Measurements from ENCODE around the gene PIH1D1.

PIH1D1 gene

GRCh38 chr19:49425922-49426592 is 25.6 kb downstream of the PIH1D1 start:
- no peak overlapping the region for H3K4me3 Mint-ChIP-seq
- no peaks in the 10 kb centered on the region for H3K9me3 Mint-ChIP-seq
- H3K27ac Mint-ChIP-seq: no peak overlapping the region
- peaks cover 89% of the 10 kb centered on the region for H3K27me3 Mint-ChIP-seq
- no peaks in the 10 kb centered on the region for H3K36me3 Mint-ChIP-seq (ENCODE audit: low read depth)
- peaks cover 50% of the 10 kb centered on the region for H3K4me1 Mint-ChIP-seq (ENCODE audit: low read depth)

GRCh38 chr19:49425178-49425577 is 26.4 kb downstream of the PIH1D1 start, which contains the start of gene GFY:
Gene GFY (plus strand): TSS chr19:49425388. CDS start chr19:49426431, 1,043 bp downstream.
- Mint-ChIP-seq H3K4me3 (no peak within 1 kb of the TSS), H3K27me3 (peaks cover 91% of the 10 kb centered on the region), H3K27ac (no peak within 1 kb of the TSS), H3K36me3 (ENCODE audit: low read depth) (no peaks in the 10 kb centered on the region), H3K9me3 (no peaks in the 10 kb centered on the region), H3K4me1 (ENCODE audit: low read depth) (peaks cover 57% of the 10 kb centered on the region)

- Mint-ChIP-seq H3K36me3 (ENCODE audit: low read depth) (no peaks in the 10 kb centered on the region), H3K9me3 (no peaks in the 10 kb centered on the region), H3K27me3 (peaks cover 93% of the 10 kb centered on the region), H3K4me1 (ENCODE audit: low read depth) (peaks cover 57% of the 10 kb centered on the region), H3K4me3 (peak overlapping the region; percentile 42), H3K27ac (no peak overlapping the region)
Observed at GRCh38 chr19:49423985-49424303, 27.7 kb downstream of the PIH1D1 start.

- H3K27me3 Mint-ChIP-seq: peaks cover 92% of the 10 kb centered on the region
- no peaks in the 10 kb centered on the region for H3K9me3 Mint-ChIP-seq
- peaks cover 52% of the 10 kb centered on the region for H3K4me1 Mint-ChIP-seq (ENCODE audit: low read depth)
- no peaks in the 10 kb centered on the region for H3K36me3 Mint-ChIP-seq (ENCODE audit: low read depth)
- peak within 1 kb of the TSS; percentile 63 for H3K4me3 Mint-ChIP-seq
- no peak within 1 kb of the TSS for H3K27ac Mint-ChIP-seq
Observed at GRCh38 chr19:49423071-49423984, 28.3 kb downstream of the PIH1D1 start, which contains the start of gene PTH2. Gene PTH2 (minus strand): TSS chr19:49423441. CDS start chr19:49423339, 102 bp downstream.

GRCh38 chr19:49422407-49423070 is 29.1 kb downstream of the PIH1D1 start:
- no peaks in the 10 kb centered on the region for H3K36me3 Mint-ChIP-seq (ENCODE audit: low read depth)
- no peak overlapping the region for H3K27ac Mint-ChIP-seq
- peaks cover 89% of the 10 kb centered on the region for H3K27me3 Mint-ChIP-seq
- no peaks in the 10 kb centered on the region for H3K9me3 Mint-ChIP-seq
- peak overlapping the region; percentile 63 for H3K4me3 Mint-ChIP-seq
- peaks cover 46% of the 10 kb centered on the region for H3K4me1 Mint-ChIP-seq (ENCODE audit: low read depth)

GRCh38 chr19:49421878-49422202 is 29.8 kb downstream of the PIH1D1 start:
- Mint-ChIP-seq H3K36me3 (ENCODE audit: low read depth) (no peaks in the 10 kb centered on the region), H3K4me3 (peak overlapping the region; percentile 47), H3K27me3 (peaks cover 87% of the 10 kb centered on the region), H3K4me1 (ENCODE audit: low read depth) (peaks cover 41% of the 10 kb centered on the region), H3K9me3 (no peaks in the 10 kb centered on the region), H3K27ac (no peak overlapping the region)

GRCh38 chr19:49421039-49421877 is 30.4 kb downstream of the PIH1D1 start:
- peak overlapping the region; percentile 47 for H3K4me3 Mint-ChIP-seq
- peaks cover 81% of the 10 kb centered on the region for H3K27me3 Mint-ChIP-seq
- H3K4me1 Mint-ChIP-seq (ENCODE audit: low read depth): peaks cover 35% of the 10 kb centered on the region
- no peaks in the 10 kb centered on the region for H3K36me3 Mint-ChIP-seq (ENCODE audit: low read depth)
- no peaks in the 10 kb centered on the region for H3K9me3 Mint-ChIP-seq
- H3K27ac Mint-ChIP-seq: no peak overlapping the region

GRCh38 chr19:49420227-49420626 is 31.4 kb downstream of the PIH1D1 start:
- Mint-ChIP-seq H3K9me3 (no peaks in the 10 kb centered on the region), H3K4me1 (ENCODE audit: low read depth) (peaks cover 34% of the 10 kb centered on the region), H3K27ac (no peak overlapping the region), H3K36me3 (ENCODE audit: low read depth) (no peaks in the 10 kb centered on the region), H3K4me3 (no peak overlapping the region), H3K27me3 (peaks cover 70% of the 10 kb centered on the region)

GRCh38 chr19:49419173-49419572 is 32.4 kb downstream of the PIH1D1 start:
- Mint-ChIP-seq H3K36me3 (ENCODE audit: low read depth) (no peaks in the 10 kb centered on the region), H3K27me3 (peaks cover 60% of the 10 kb centered on the region), H3K27ac (no peak overlapping the region), H3K9me3 (no peaks in the 10 kb centered on the region), H3K4me3 (no peak overlapping the region), H3K4me1 (ENCODE audit: low read depth) (peaks cover 32% of the 10 kb centered on the region)

GRCh38 chr19:49418511-49418910 is 33.1 kb downstream of the PIH1D1 start:
- Mint-ChIP-seq H3K27ac (no peak overlapping the region), H3K4me1 (ENCODE audit: low read depth) (peaks cover 26% of the 10 kb centered on the region), H3K4me3 (no peak overlapping the region), H3K27me3 (peaks cover 53% of the 10 kb centered on the region), H3K36me3 (ENCODE audit: low read depth) (no peaks in the 10 kb centered on the region), H3K9me3 (no peaks in the 10 kb centered on the region)

- Mint-ChIP-seq H3K27me3 (peaks cover 44% of the 10 kb centered on the region), H3K9me3 (no peaks in the 10 kb centered on the region), H3K36me3 (ENCODE audit: low read depth) (no peaks in the 10 kb centered on the region), H3K4me1 (ENCODE audit: low read depth) (peaks cover 17% of the 10 kb centered on the region), H3K4me3 (no peak overlapping the region), H3K27ac (no peak overlapping the region)
Observed at GRCh38 chr19:49417088-49417487, 34.5 kb downstream of the PIH1D1 start.

GRCh38 chr19:49415810-49416200 is 35.8 kb downstream of the PIH1D1 start:
- no peak overlapping the region for H3K4me3 Mint-ChIP-seq
- no peak overlapping the region for H3K27ac Mint-ChIP-seq

GRCh38 chr19:49415102-49415809 is 36.4 kb downstream of the PIH1D1 start:
- H3K9me3 Mint-ChIP-seq: no peaks in the 10 kb centered on the region
- no peaks in the 10 kb centered on the region for H3K36me3 Mint-ChIP-seq (ENCODE audit: low read depth)
- H3K4me3 Mint-ChIP-seq: no peak overlapping the region
- peaks cover 26% of the 10 kb centered on the region for H3K27me3 Mint-ChIP-seq
- peaks cover 8% of the 10 kb centered on the region for H3K4me1 Mint-ChIP-seq (ENCODE audit: low read depth)
- no peak overlapping the region for H3K27ac Mint-ChIP-seq

More at GRCh38 chr19:49415810-49416200, 35.8 kb downstream of the PIH1D1 start:
- Mint-ChIP-seq H3K4me1 (ENCODE audit: low read depth) (peaks cover 12% of the 10 kb centered on the region), H3K36me3 (ENCODE audit: low read depth) (no peaks in the 10 kb centered on the region), H3K27me3 (peaks cover 31% of the 10 kb centered on the region), H3K9me3 (no peaks in the 10 kb centered on the region)

GRCh38 chr19:49414256-49414655 is 37.4 kb downstream of the PIH1D1 start:
- Mint-ChIP-seq H3K9me3 (no peaks in the 10 kb centered on the region), H3K36me3 (ENCODE audit: low read depth) (no peaks in the 10 kb centered on the region), H3K4me3 (no peak overlapping the region), H3K27me3 (peaks cover 16% of the 10 kb centered on the region), H3K27ac (no peak overlapping the region), H3K4me1 (ENCODE audit: low read depth) (peaks cover 18% of the 10 kb centered on the region)
